ENCODE results near the gene NDUFC2. TPM values are rescaled to one million over a fixed set of nuclear protein-coding genes. Genes with fewer than 3 reads are reported as not detected.
"Not testable (repeated sequence)": the region's sequence is repeated elsewhere in the genome, so short reads cannot be mapped to it uniquely, and the experiment has no call there.

The NDUFC2 gene
- total and polyA plus RNA-seq, 3 donors from 2014 or later = 94.7 to 210 (median 105) TPM

GRCh38 chr11:78030429-78031325 is 49.0 kb downstream of the NDUFC2 start:
- 46 to 50% methylated on average over 7 of the region's 7 CpGs for WGBS, 2 donors
- Histone ChIP-seq H3K4me1 (peaks cover 7% of the 10 kb centered on the region), H3K27ac (no peak overlapping the region), H3K27me3 (no peaks in the 10 kb centered on the region), H3K9me3 (no peaks in the 10 kb centered on the region), H3K4me3 (no peak overlapping the region), H3K36me3 (ENCODE audit: low read depth, missing control alignments) (no peaks in the 10 kb centered on the region)
- intact Hi-C loops (cut with DNase I; ENCODE audit: low total_unique reads) = no loop called here
- TF ChIP-seq POLR2A (IDR thresholded peaks at IDR 0.05) (no peak), CTCF (IDR thresholded peaks at IDR 0.05) (no peak)
- DNase-seq = peak; percentile 78

- H3K9me3 ChIP-seq; H3K27ac ChIP-seq; DNase-seq; H3K4me3 ChIP-seq; H3K27me3 ChIP-seq; H3K4me1 ChIP-seq; intact Hi-C loops (cut with DNase I; ENCODE audit: low total_unique reads); H3K36me3 ChIP-seq (ENCODE audit: low read depth, missing control alignments): not testable (repeated sequence)
- WGBS, 2 donors = 87 to 89% methylated on average over 7 to 9 of the region's 9 CpGs
These were observed 51.2 kb downstream of the NDUFC2 start for GRCh38 chr11:78028423-78028822.

GRCh38 chr11:78027759-78028158 is 51.9 kb downstream of the NDUFC2 start:
- TF ChIP-seq CTCF (IDR thresholded peaks at IDR 0.05) (no peak), POLR2A (IDR thresholded peaks at IDR 0.05) (no peak)
- Histone ChIP-seq H3K9me3 (no peaks in the 10 kb centered on the region), H3K27ac (no peak overlapping the region), H3K27me3 (no peaks in the 10 kb centered on the region), H3K4me1 (peaks cover 7% of the 10 kb centered on the region), H3K4me3 (no peak overlapping the region), H3K36me3 (ENCODE audit: low read depth, missing control alignments) (no peaks in the 10 kb centered on the region)
- 89 to 95% methylated on average over 2 of the region's 2 CpGs for WGBS, 2 donors
- intact Hi-C loops (cut with DNase I; ENCODE audit: low total_unique reads) = no loop called here
- no peak for DNase-seq

GRCh38 chr11:78025378-78025777 is 54.3 kb downstream of the NDUFC2 start:
- TF ChIP-seq POLR2A (IDR thresholded peaks at IDR 0.05) = no peak
- H3K4me1 ChIP-seq = peaks cover 4% of the 10 kb centered on the region
- H3K9me3 ChIP-seq = no peaks in the 10 kb centered on the region
- H3K36me3 ChIP-seq (ENCODE audit: low read depth, missing control alignments) = no peaks in the 10 kb centered on the region
- no peak for DNase-seq
- intact Hi-C loops (cut with DNase I; ENCODE audit: low total_unique reads) = no loop called here
- H3K27ac ChIP-seq = no peak overlapping the region
- H3K4me3 ChIP-seq = no peak overlapping the region
- no peaks in the 10 kb centered on the region for H3K27me3 ChIP-seq

GRCh38 chr11:78023426-78023825 is 56.2 kb downstream of the NDUFC2 start:
- H3K4me1 ChIP-seq = peaks cover 3% of the 10 kb centered on the region
- H3K4me3 ChIP-seq = peak overlapping the region; percentile 52 to 63
- H3K36me3 ChIP-seq (ENCODE audit: low read depth, missing control alignments) = no peaks in the 10 kb centered on the region
- H3K27me3 ChIP-seq = no peaks in the 10 kb centered on the region
- whole genome bisulfite sequencing, 2 donors = 48 to 69% methylated on average over 7 of the region's 7 CpGs
- no peak for TF ChIP-seq CTCF (IDR thresholded peaks at IDR 0.05)
- no peak for TF ChIP-seq POLR2A (IDR thresholded peaks at IDR 0.05)
- no peak for DNase-seq
- intact Hi-C loops (cut with DNase I; ENCODE audit: low total_unique reads) = no loop called here
- H3K27ac ChIP-seq = peak overlapping the region; percentile 10 to 51
- no peaks in the 10 kb centered on the region for H3K9me3 ChIP-seq

Measured in testis (tissue), 3 donors.